CD4-positive, alpha-beta T cell (primary cell): ENCODE results near the gene OSCAR. TPM values are rescaled to one million over a fixed set of nuclear protein-coding genes. Genes with fewer than 3 reads are reported as not detected.

Source experiments
- ATAC-seq: fragments of 200-7000 bp; cut with Tn5 transposase; one replicate; pipeline ENCODE4 v1.10.0; 2022; ENCODE audit warnings: mild to moderate bottlenecking; ENCODE audit not compliant: poor library complexity
- CTCF ChIA-PET: fragments of 350-600 bp; sonication (Branson Sonifier 250); formaldehyde crosslinking; loops from one replicate; lab custom pipeline; 2021; ENCODE audit warnings: antibody characterized with exemption, inconsistent platforms; lab: Charles Lee
- POLR2A ChIA-PET: fragments of 350-600 bp; sonication (Branson Sonifier 250); formaldehyde crosslinking; loops from one replicate; lab custom pipeline; 2021; ENCODE audit warnings: antibody characterized with exemption, inconsistent platforms; lab: Charles Lee
- DNase-seq, 14 experiments: peaks; one replicate each; pipeline ENCODE4 v3.0.0-alpha.2; 2013 to 2020; ENCODE audit warnings: mixed read lengths in 2 of 14
- H3K27ac ChIP-seq, 2 donors: one replicate each; pipeline versions ENCODE4 v1.5.1 to v1.7.0; 2013; ENCODE audit warnings: low read length in 2 of 2, low read depth in 1 of 2, mild to moderate bottlenecking in 1 of 2
- H3K27me3 ChIP-seq, 2 experiments: 1 replicate in 1 of 2; 2 replicates in 1 of 2; pipeline versions ENCODE4 v1.6.1 to v1.7.0; 2013; ENCODE audit warnings: low read length in 2 of 2, control low read depth in 1 of 2, mild to moderate bottlenecking in 1 of 2, moderate library complexity in 1 of 2; ENCODE audit not compliant: insufficient read depth in 2 of 2, control insufficient read depth in 1 of 2
- H3K36me3 ChIP-seq: one replicate; pipeline ENCODE4 v1.6.1; 2013; ENCODE audit warnings: low read length, control low read depth; ENCODE audit not compliant: insufficient read depth
- H3K4me1 ChIP-seq: one replicate; pipeline ENCODE4 v1.6.1; 2013; ENCODE audit warnings: low read length, control low read depth; ENCODE audit not compliant: insufficient read depth
- H3K4me3 ChIP-seq: one replicate; pipeline ENCODE4 v1.5.1; 2013; ENCODE audit warnings: mild to moderate bottlenecking, low read length, moderate library complexity
- H3K9me3 ChIP-seq, 2 experiments: 1 replicate in 1 of 2; 2 replicates in 1 of 2; pipeline versions ENCODE4 v1.6.1 to v1.7.0; 2013; ENCODE audit warnings: low read length in 2 of 2, mild to moderate bottlenecking in 2 of 2, control low read depth in 1 of 2, moderate library complexity in 1 of 2; ENCODE audit not compliant: control insufficient read depth in 1 of 2, insufficient read depth in 1 of 2
- H3K27ac Mint-ChIP-seq: one replicate; pipeline ENCODE4 v1.8.0; 2020; ENCODE audit warnings: mixed read lengths
- H3K27me3 Mint-ChIP-seq: one replicate; pipeline ENCODE4 v1.8.0; 2021; ENCODE audit warnings: mixed read lengths
- H3K36me3 Mint-ChIP-seq: one replicate; pipeline ENCODE4 v1.8.0; 2021; ENCODE audit warnings: low read depth, mixed read lengths
- H3K4me1 Mint-ChIP-seq: one replicate; pipeline ENCODE4 v1.8.0; 2021; ENCODE audit warnings: low read depth, mixed read lengths
- H3K4me3 Mint-ChIP-seq: one replicate; pipeline ENCODE4 v1.8.0; 2020; ENCODE audit warnings: mild to moderate bottlenecking, mixed read lengths
- H3K9me3 Mint-ChIP-seq: one replicate; pipeline ENCODE4 v1.8.0; 2020; ENCODE audit warnings: mixed read lengths
- CTCF ChIP-seq: fragments of 200-600 bp; IDR thresholded peaks from one replicate; pipeline ENCODE4 v1.8.0; 2022; ENCODE audit warnings: antibody characterized with exemption, mild to moderate bottlenecking
- intact Hi-C, 2 experiments: fragments of 100-400 bp; cut with DNase I in 1 of 2; cut with micrococcal nuclease in 1 of 2; formaldehyde crosslinking; loops; one replicate each; pipeline versions ENCODE4 v1.15.1 to v1.9.0; 2023 to 2025; cut with DNase I, micrococcal nuclease
- total RNA-seq, 174 experiments: library from RNA in 2 of 174; stranded (reverse) in 2 of 174; gene quantifications; one replicate each; pipeline ENCODE4 v1.2.3 and lab custom pipeline; 2021 to 2026

The OSCAR gene
- total RNA-seq, 2 experiments from 2014 or later = 0.41 to 0.42 TPM

GRCh38 chr19:54125713-54126112 is 25.1 kb upstream of the OSCAR start:
- POLR2A ChIA-PET = no interaction called here
- H3K4me1 Mint-ChIP-seq = no peaks in the 10 kb centered on the region
- no peak overlapping the region for H3K4me3 Mint-ChIP-seq
- intact Hi-C loops = no loop called here
- no peaks in the 10 kb centered on the region for H3K9me3 ChIP-seq
- no peak for ATAC-seq
- no peak overlapping the region for H3K4me3 ChIP-seq
- H3K27ac Mint-ChIP-seq = no peak overlapping the region
- no peaks in the 10 kb centered on the region for H3K9me3 Mint-ChIP-seq
- no peak overlapping the region for H3K27ac ChIP-seq
- H3K27me3 ChIP-seq = no peaks in the 10 kb centered on the region
- H3K27me3 Mint-ChIP-seq = no peaks in the 10 kb centered on the region
- peaks cover 83% of the 10 kb centered on the region for H3K36me3 ChIP-seq
- H3K4me1 ChIP-seq = no peaks in the 10 kb centered on the region
- DNase-seq = no peak
- CTCF ChIA-PET = no interaction called here
- H3K36me3 Mint-ChIP-seq = peaks cover 64% of the 10 kb centered on the region
- no peak for TF ChIP-seq CTCF

- H3K36me3 Mint-ChIP-seq = peaks cover 75% of the 10 kb centered on the region
- DNase-seq = no peak
- no peak overlapping the region for H3K4me3 Mint-ChIP-seq
- no peak overlapping the region for H3K27ac Mint-ChIP-seq
- Histone ChIP-seq H3K4me1 (no peaks in the 10 kb centered on the region), H3K27me3 (no peaks in the 10 kb centered on the region), H3K9me3 (no peaks in the 10 kb centered on the region), H3K4me3 (no peak overlapping the region), H3K36me3 (peaks cover 92% of the 10 kb centered on the region), H3K27ac (no peak overlapping the region)
- ChIA-PET POLR2A (interaction anchor here (0.8 to 1.5 kb wide), 3 partner anchors 9 to 19 kb away, joined by 3 to 5 read pairs (median 4); partner anchors contain the start of genes CNOT3, PRPF31 and TFPT), CTCF (no interaction called here)
- TF ChIP-seq CTCF = no peak
- no peak for ATAC-seq
- no peaks in the 10 kb centered on the region for H3K9me3 Mint-ChIP-seq
- no peaks in the 10 kb centered on the region for H3K4me1 Mint-ChIP-seq
- intact Hi-C loops = no loop called here
- H3K27me3 Mint-ChIP-seq = no peaks in the 10 kb centered on the region
Measured at GRCh38 chr19:54124393-54124792, 23.8 kb upstream of the OSCAR start.

- H3K4me1 Mint-ChIP-seq = no peaks in the 10 kb centered on the region
- H3K36me3 ChIP-seq = peaks cover 91% of the 10 kb centered on the region
- H3K4me3 Mint-ChIP-seq = no peak overlapping the region
- no peaks in the 10 kb centered on the region for H3K27me3 Mint-ChIP-seq
- no peaks in the 10 kb centered on the region for H3K9me3 ChIP-seq
- no peaks in the 10 kb centered on the region for H3K9me3 Mint-ChIP-seq
- H3K36me3 Mint-ChIP-seq = peaks cover 75% of the 10 kb centered on the region
- TF ChIP-seq CTCF = no peak
- ChIA-PET POLR2A (interaction anchor here (0.5 to 1.5 kb wide), 3 partner anchors 8 to 255 kb away, joined by 3 to 5 read pairs (median 4); partner anchors contain the start of genes CNOT3, PRPF31 and TFPT), CTCF (no interaction called here)
- no peaks in the 10 kb centered on the region for H3K27me3 ChIP-seq
- no peak overlapping the region for H3K27ac Mint-ChIP-seq
- H3K4me1 ChIP-seq = no peaks in the 10 kb centered on the region
- intact Hi-C loops = no loop called here
- no peak for DNase-seq
- ATAC-seq = no peak
- no peak overlapping the region for H3K4me3 ChIP-seq
- H3K27ac ChIP-seq = no peak overlapping the region
Measured at GRCh38 chr19:54123682-54124081, 23.1 kb upstream of the OSCAR start.
